Bone marrow (tissue), 2 donors: Measurements from ENCODE around the gene MED12L.

Source experiments
- DNase-seq, 2 donors: peaks; one replicate each; lab custom pipeline; 2025; lab: John Stamatoyannopoulos, UW

MED12L gene

GRCh38 chr3:151452841-151453240 is 367.4 kb downstream of the MED12L start:
- DNase-seq: no peak

- no peak for DNase-seq
These were observed 370.6 kb downstream of the MED12L start for GRCh38 chr3:151456065-151456464.

- DNase-seq: no peak
These were observed 373.9 kb downstream of the MED12L start for GRCh38 chr3:151459358-151459757.

GRCh38 chr3:151460228-151460627 is 374.8 kb downstream of the MED12L start:
- no peak for DNase-seq

GRCh38 chr3:151460774-151461450 is 375.4 kb downstream of the MED12L start, which contains the start of gene IGSF10:
Gene IGSF10, minus strand, starts transcription at chr3:151461061. Its CDS starts 2,352 bp downstream, at chr3:151458709.
- no peak for DNase-seq

GRCh38 chr3:151462278-151462780 is 376.9 kb downstream of the MED12L start:
- no peak for DNase-seq

GRCh38 chr3:151462991-151463390 is 377.5 kb downstream of the MED12L start:
- DNase-seq: no peak

GRCh38 chr3:151467069-151467468 is 381.6 kb downstream of the MED12L start:
- peak in 1 of 2 donors; percentile 73 for DNase-seq

GRCh38 chr3:151468284-151468917 is 382.9 kb downstream of the MED12L start:
- peak in 1 of 2 donors; percentile 31 for DNase-seq

- no peak for DNase-seq
These were observed 391.0 kb downstream of the MED12L start for GRCh38 chr3:151476344-151477018.

- no peak for DNase-seq
These were observed 392.3 kb downstream of the MED12L start for GRCh38 chr3:151477591-151478334.

GRCh38 chr3:151478335-151478697 is 392.9 kb downstream of the MED12L start:
- DNase-seq: no peak

GRCh38 chr3:151479452-151479851 is 394.0 kb downstream of the MED12L start:
- DNase-seq: no peak

GRCh38 chr3:151480492-151480891 is 395.0 kb downstream of the MED12L start:
- no peak for DNase-seq

GRCh38 chr3:151483488-151483887 is 398.0 kb downstream of the MED12L start:
- DNase-seq: no peak

GRCh38 chr3:151483961-151484520 is 398.6 kb downstream of the MED12L start:
- no peak for DNase-seq
